IMR-90 (cell line): ENCODE results near the gene PHOSPHO1. TPM values are rescaled to one million over a fixed set of nuclear protein-coding genes. Genes with fewer than 3 reads are reported as not detected.

Experiments used
- ATAC-seq: fragments of 200-7000 bp; cut with Tn5 transposase; 2 replicates; pipeline ENCODE4 v1.9.1; 2020; ENCODE audit warnings: low read depth, mild to moderate bottlenecking, moderate library complexity
- BruUV-seq: library from RNA; stranded (reverse); fragments of 400-500 nt; replicated peaks from 2 replicates; lab custom pipeline; 2021; lab: Mats Ljungman, UMichigan
- CTCF ChIA-PET: fragments of 300-600 bp; formaldehyde crosslinking; extraction: SDS; loops from one replicate; lab custom pipeline; 2021; ENCODE audit warnings: antibody characterized with exemption; lab: Yijun Ruan, JAX
- POLR2A ChIA-PET: fragments of 300-600 bp; sonication (Branson Sonifier 250); formaldehyde crosslinking; loops from one replicate; lab custom pipeline; 2022; ENCODE audit warnings: antibody characterized with exemption; ENCODE audit not compliant: unreplicated experiment; lab: Charles Lee
- DNase-seq: peaks from one replicate; pipeline ENCODE4 v3.0.0; 2013
- H2AFZ ChIP-seq: replicated peaks from 2 replicates; pipeline ENCODE3; 2013; ENCODE audit warnings: low read length, mild to moderate bottlenecking; ENCODE audit not compliant: poor library complexity
- H2AK5ac ChIP-seq: 2 replicates; pipeline ENCODE4 v1.6.1; 2013; ENCODE audit warnings: low read depth, low read length, inconsistent platforms
- H2AK9ac ChIP-seq: replicated peaks from 2 replicates; pipeline ENCODE3; 2013; ENCODE audit warnings: mild to moderate bottlenecking, low read depth, low read length, moderate library complexity; ENCODE audit not compliant: poor library complexity
- H2BK120ac ChIP-seq: 2 replicates; pipeline ENCODE4 v1.6.1; 2013; ENCODE audit warnings: low read depth, low read length, inconsistent platforms
- H2BK15ac ChIP-seq: 3 replicates; pipeline ENCODE4 v1.6.1; 2013; ENCODE audit warnings: low read depth, low read length, inconsistent platforms
- H2BK20ac ChIP-seq: 2 replicates; pipeline ENCODE4 v1.6.1; 2013; ENCODE audit warnings: low read depth, mild to moderate bottlenecking, inconsistent platforms, low read length, moderate library complexity
- H2BK5ac ChIP-seq: 2 replicates; pipeline ENCODE4 v1.6.1; 2013; ENCODE audit warnings: mild to moderate bottlenecking, low read depth, low read length, inconsistent platforms; ENCODE audit not compliant: poor library complexity, severe bottlenecking
- H3K14ac ChIP-seq: replicated peaks from 2 replicates; pipeline ENCODE4 v1.6.1; 2013; ENCODE audit warnings: low read depth, low read length, inconsistent platforms
- H3K18ac ChIP-seq: 2 replicates; pipeline ENCODE4 v1.6.1; 2013; ENCODE audit warnings: low read depth, low read length, control low read depth
- H3K23ac ChIP-seq: 2 replicates; pipeline ENCODE4 v1.6.1; 2013; ENCODE audit warnings: low read depth, low read length, inconsistent platforms
- H3K27ac ChIP-seq: 2 replicates; pipeline ENCODE4 v1.5.1; 2013; ENCODE audit warnings: mild to moderate bottlenecking, control low read depth, low read length; ENCODE audit not compliant: insufficient read depth
- H3K27me3 ChIP-seq: 2 replicates; pipeline ENCODE4 v1.6.1; 2013; ENCODE audit warnings: low read length; ENCODE audit not compliant: control insufficient read depth, insufficient read depth
- H3K36me3 ChIP-seq: 2 replicates; pipeline ENCODE4 v1.6.1; 2013; ENCODE audit warnings: low read length, mixed read lengths; ENCODE audit not compliant: control insufficient read depth, insufficient read depth
- H3K4ac ChIP-seq: 2 replicates; pipeline ENCODE4 v1.6.1; 2013; ENCODE audit warnings: low read depth, low read length, inconsistent platforms
- H3K4me1 ChIP-seq: 2 replicates; pipeline ENCODE4 v1.6.1; 2013; ENCODE audit warnings: low read length, mixed read lengths; ENCODE audit not compliant: control insufficient read depth, insufficient read depth
- H3K4me2 ChIP-seq: 2 replicates; pipeline ENCODE4 v1.6.1; 2013; ENCODE audit warnings: low read depth, mild to moderate bottlenecking, control low read depth, low read length, moderate library complexity
- H3K4me3 ChIP-seq: 2 replicates; pipeline ENCODE4 v1.5.1; 2013; ENCODE audit warnings: low read depth, mild to moderate bottlenecking, control low read depth, low read length, moderate library complexity; ENCODE audit not compliant: insufficient read depth
- H3K56ac ChIP-seq: 2 replicates; pipeline ENCODE4 v1.6.1; 2013; ENCODE audit warnings: low read length, inconsistent platforms; ENCODE audit not compliant: insufficient read depth; ENCODE audit errors: extremely low read depth
- H3K79me1 ChIP-seq, 2 experiments: 2 replicates each; pipeline ENCODE4 v1.6.1; 2013; ENCODE audit warnings: low read length in 2 of 2, inconsistent platforms in 1 of 2, low read depth in 1 of 2
- H3K9ac ChIP-seq: 2 replicates; pipeline ENCODE4 v1.6.1; 2013; ENCODE audit warnings: low read depth, low read length, control low read depth
- H3K9me1 ChIP-seq: 2 replicates; pipeline ENCODE4 v1.6.1; 2013; ENCODE audit warnings: low read length, inconsistent platforms; ENCODE audit not compliant: insufficient read depth
- H3K9me3 ChIP-seq: 2 replicates; pipeline ENCODE4 v1.6.1; 2013; ENCODE audit warnings: low read length; ENCODE audit not compliant: control insufficient read depth, insufficient read depth
- H4K20me1 ChIP-seq: 2 replicates; pipeline ENCODE4 v1.6.1; 2013; ENCODE audit warnings: low read length, inconsistent platforms; ENCODE audit not compliant: insufficient read depth
- H4K5ac ChIP-seq: 2 replicates; pipeline ENCODE4 v1.6.1; 2013; ENCODE audit warnings: mild to moderate bottlenecking, low read depth, low read length, control low read depth
- H4K8ac ChIP-seq, 2 experiments: 2 replicates each; pipeline ENCODE4 v1.6.1; 2013; ENCODE audit warnings: low read depth in 2 of 2, low read length in 2 of 2, control low read depth in 1 of 2, inconsistent platforms in 1 of 2
- H4K91ac ChIP-seq: 2 replicates; pipeline ENCODE4 v1.6.1; 2013; ENCODE audit warnings: low read depth, low read length, inconsistent platforms; ENCODE audit not compliant: insufficient read depth
- RAD21 ChIP-seq: IDR thresholded peaks from 2 replicates; pipeline ENCODE4 v1.6.1; 2012; ENCODE audit warnings: low read length, improper control_type of control experiment
- WGBS, 2 experiments: methylation state at CpG; one replicate each; pipeline versions ENCODE4 v1.1.5 to v1.1.7; 2013; ENCODE audit warnings: missing lambda C conversion rate in 2 of 2; ENCODE audit not compliant: insufficient read length in 1 of 2; ENCODE audit errors: extremely low coverage in 2 of 2; 5-methylcytosine and 5-hydroxymethylcytosine counted together
- dilution Hi-C: fragments of 300-500 bp; cut with HindIII; formaldehyde crosslinking; loops from one replicate; pipeline ENCODE4 v1.14.3; 2018; ENCODE audit warnings: low sequenced_read_pairs; ENCODE audit not compliant: unreplicated experiment
- in situ Hi-C: fragments of 300-500 bp; cut with MboI; formaldehyde crosslinking; loops from 3 replicates; pipeline ENCODE4 v1.14.3; 2019; ENCODE audit warnings: low sequenced_read_pairs, inconsistent platforms, mixed read lengths
- intact Hi-C: fragments of 100-400 bp; cut with micrococcal nuclease; formaldehyde crosslinking; loops from 2 replicates; pipeline ENCODE4 v1.10.0; 2022
- polyA plus RNA-seq, 3 experiments: library from polyadenylated mRNA; depleted of rRNA; stranded (reverse); fragments of >200 nt; gene quantifications; 2 replicates each; pipeline ENCODE4 v1.2.3, GENCODE V29; 2012; ENCODE audit warnings: low replicate concordance in 1 of 3
- total RNA-seq: library from RNA; depleted of rRNA; stranded (reverse); fragments of >200 nt; gene quantifications from 2 replicates; pipeline ENCODE4 v1.2.3, GENCODE V29; 2012

PHOSPHO1 gene
- total and polyA plus RNA-seq, 2 of the 4 experiments (the other 2 are of a cell fraction): under 0.01 to 0.48 TPM

GRCh38 chr17:49204516-49204915 lies 26.1 kb downstream of the PHOSPHO1 start:
- no peak overlapping the region for H2AFZ ChIP-seq
- H3K14ac ChIP-seq: no peak overlapping the region
- no peak overlapping the region for H2BK20ac ChIP-seq
- H3K36me3 ChIP-seq: no peaks in the 10 kb centered on the region
- H3K4me2 ChIP-seq: no peak overlapping the region
- peaks cover 10% of the 10 kb centered on the region for H3K9me1 ChIP-seq
- 100% methylated on average over 2 of the region's 2 CpGs; no CpG with 5 or more reads in 1 of the 2 experiments for WGBS, 2 experiments
- ChIA-PET CTCF (interaction anchor here (0.5 to 1.8 kb wide), 2 partner anchors 23 to 89 kb away, joined by 3 to 8 read pairs; no protein-coding TSS in a partner anchor), POLR2A (no interaction called here)
- in situ Hi-C loops (no loop called here), dilution Hi-C loops (no loop called here), intact Hi-C loops (no loop called here)
- no peak overlapping the region for H2AK5ac ChIP-seq
- H4K8ac ChIP-seq: no peak overlapping the region
- BruUV-seq: no TSS peak
- H4K20me1 ChIP-seq: no peaks in the 10 kb centered on the region
- H3K23ac ChIP-seq: no peak overlapping the region
- no peak overlapping the region for H3K18ac ChIP-seq
- no peak overlapping the region for H3K9ac ChIP-seq
- no peaks in the 10 kb centered on the region for H3K79me1 ChIP-seq
- H3K27me3 ChIP-seq: peaks cover 11% of the 10 kb centered on the region; the same call in 1 of the 2 replicates
- no peaks in the 10 kb centered on the region for H3K9me3 ChIP-seq
- H3K27ac ChIP-seq: no peak overlapping the region
- no peak for TF ChIP-seq RAD21
- DNase-seq (peak; percentile 28), ATAC-seq (peak; percentile 53)
- H4K5ac ChIP-seq: no peak overlapping the region
- no peak overlapping the region for H3K4me3 ChIP-seq
- peaks cover 2% of the 10 kb centered on the region for H3K4me1 ChIP-seq
- H2BK5ac ChIP-seq: no peak overlapping the region
- H2BK120ac ChIP-seq: no peak overlapping the region
- H4K91ac ChIP-seq: no peak overlapping the region
- H2AK9ac ChIP-seq: no peak overlapping the region
- no peak overlapping the region for H3K56ac ChIP-seq
- H2BK15ac ChIP-seq: no peak overlapping the region
- no peak overlapping the region for H3K4ac ChIP-seq
